ENCODE results near the gene CADM1. TPM values are rescaled to one million over a fixed set of nuclear protein-coding genes. Genes with fewer than 3 reads are reported as not detected.

The CADM1 gene
- total RNA-seq, 2 experiments from 2014 or later, result 59.7 to 89.7 TPM

GRCh38 chr11:115124786-115125185 lies 379.4 kb downstream of the CADM1 start:
- no peak overlapping the region for H2AFZ ChIP-seq (ENCODE audit: low read length)

DNA sequence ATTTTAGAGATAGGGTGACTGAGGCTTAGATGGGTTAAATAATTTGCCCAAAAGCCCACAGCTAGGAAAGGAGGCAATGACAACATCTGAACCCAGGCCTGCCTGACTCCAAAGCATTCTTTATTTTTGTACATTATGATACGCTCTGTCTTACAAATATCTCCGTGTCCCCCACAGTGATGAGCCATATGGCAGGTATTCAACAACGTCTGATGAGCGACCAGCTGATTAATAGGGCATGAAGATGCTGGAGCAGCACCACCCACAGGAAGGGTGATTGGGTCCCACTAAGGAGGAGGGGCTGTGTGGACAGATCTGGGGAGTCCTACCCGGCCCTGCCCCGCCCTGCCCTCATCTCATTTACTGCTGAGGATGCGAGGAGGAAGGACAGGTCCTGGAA lies 380.6 kb downstream of the CADM1 start:
- no peak overlapping the region for H2AFZ ChIP-seq (ENCODE audit: low read length)
- no peaks in the 10 kb centered on the region for H3K9me2 ChIP-seq (ENCODE audit: insufficient read depth, low read length)
- no TSS peak for BruUV-seq (replicated peaks)
- H3K27ac ChIP-seq (ENCODE audit: low read depth, low read length, poor library complexity, severe bottlenecking), result no peak overlapping the region
- intact Hi-C loops (cut with micrococcal nuclease; ENCODE audit: unreplicated experiment), result no loop called here
- no peaks in the 10 kb centered on the region for H4K20me1 ChIP-seq (ENCODE audit: insufficient read depth, low read length)
- H3K4me3 ChIP-seq (ENCODE audit: low read depth, low read length, poor library complexity, severe bottlenecking), result no peak overlapping the region
- H3K79me2 ChIP-seq (ENCODE audit: insufficient read depth, low read depth, low read length), result no peaks in the 10 kb centered on the region
- POLR2A ChIA-PET, result no interaction called here
- H3K36me3 ChIP-seq (ENCODE audit: insufficient read depth, low read length), result no peaks in the 10 kb centered on the region
- no peaks in the 10 kb centered on the region for H3K4me1 ChIP-seq (ENCODE audit: insufficient read depth, low read length, poor library complexity, severe bottlenecking)
- TF ChIP-seq EZH2phosphoT487 (IDR thresholded peaks at IDR 0.05; ENCODE audit: borderline replicate concordance, low read depth, low read length) (no peak), CTCF (conservative IDR thresholded peaks at IDR 0.05; ENCODE audit: low read length) (no peak)
- no peak for DNase-seq (ENCODE audit: low spot score)
- H3K9me3 ChIP-seq (ENCODE audit: low read length), result no peaks in the 10 kb centered on the region
- CTCF ChIA-PET (ENCODE audit: unreplicated experiment), result no interaction called here
- H3K4me2 ChIP-seq (ENCODE audit: low read length), result no peak overlapping the region

More at GRCh38 chr11:115124786-115125185, 379.4 kb downstream of the CADM1 start:
- H3K27ac ChIP-seq (ENCODE audit: low read depth, low read length, poor library complexity, severe bottlenecking), result no peak overlapping the region
- no peaks in the 10 kb centered on the region for H3K9me2 ChIP-seq (ENCODE audit: insufficient read depth, low read length)
- H3K4me2 ChIP-seq (ENCODE audit: low read length), result no peak overlapping the region
- ChIA-PET POLR2A (no interaction called here), CTCF (ENCODE audit: unreplicated experiment) (no interaction called here)
- no peaks in the 10 kb centered on the region for H3K36me3 ChIP-seq (ENCODE audit: insufficient read depth, low read length)
- no peaks in the 10 kb centered on the region for H4K20me1 ChIP-seq (ENCODE audit: insufficient read depth, low read length)
- no peaks in the 10 kb centered on the region for H3K79me2 ChIP-seq (ENCODE audit: insufficient read depth, low read depth, low read length)
- no peak for DNase-seq (ENCODE audit: low spot score)
- TF ChIP-seq EZH2phosphoT487 (IDR thresholded peaks at IDR 0.05; ENCODE audit: borderline replicate concordance, low read depth, low read length) (no peak), CTCF (conservative IDR thresholded peaks at IDR 0.05; ENCODE audit: low read length) (no peak)
- H3K4me1 ChIP-seq (ENCODE audit: insufficient read depth, low read length, poor library complexity, severe bottlenecking), result no peaks in the 10 kb centered on the region
- intact Hi-C loops (cut with micrococcal nuclease; ENCODE audit: unreplicated experiment), result no loop called here
- no peaks in the 10 kb centered on the region for H3K9me3 ChIP-seq (ENCODE audit: low read length)
- H3K4me3 ChIP-seq (ENCODE audit: low read depth, low read length, poor library complexity, severe bottlenecking), result no peak overlapping the region
- BruUV-seq (replicated peaks), result no TSS peak

- H3K4me3 ChIP-seq (ENCODE audit: low read depth, low read length, poor library complexity, severe bottlenecking), result no peak overlapping the region
- no peak overlapping the region for H3K4me2 ChIP-seq (ENCODE audit: low read length)
- TF ChIP-seq EZH2phosphoT487 (IDR thresholded peaks at IDR 0.05; ENCODE audit: borderline replicate concordance, low read depth, low read length), result no peak
- no peak for TF ChIP-seq CTCF (conservative IDR thresholded peaks at IDR 0.05; ENCODE audit: low read length)
- no peak overlapping the region for H2AFZ ChIP-seq (ENCODE audit: low read length)
- intact Hi-C loops (cut with micrococcal nuclease; ENCODE audit: unreplicated experiment), result no loop called here
- H4K20me1 ChIP-seq (ENCODE audit: insufficient read depth, low read length), result no peaks in the 10 kb centered on the region
- POLR2A ChIA-PET, result interaction anchor here (0.7 kb wide), 1 partner anchor 102 kb away, joined by 3 read pairs; no protein-coding TSS in a partner anchor
- no peaks in the 10 kb centered on the region for H3K4me1 ChIP-seq (ENCODE audit: insufficient read depth, low read length, poor library complexity, severe bottlenecking)
- CTCF ChIA-PET (ENCODE audit: unreplicated experiment), result no interaction called here
- H3K27ac ChIP-seq (ENCODE audit: low read depth, low read length, poor library complexity, severe bottlenecking), result no peak overlapping the region
- no peaks in the 10 kb centered on the region for H3K9me3 ChIP-seq (ENCODE audit: low read length)
- no peaks in the 10 kb centered on the region for H3K9me2 ChIP-seq (ENCODE audit: insufficient read depth, low read length)
- no peak for DNase-seq (ENCODE audit: low spot score)
- H3K36me3 ChIP-seq (ENCODE audit: insufficient read depth, low read length), result no peaks in the 10 kb centered on the region
- no peaks in the 10 kb centered on the region for H3K79me2 ChIP-seq (ENCODE audit: insufficient read depth, low read depth, low read length)
- no TSS peak for BruUV-seq (replicated peaks)
These were observed 381.9 kb downstream of the CADM1 start for GRCh38 chr11:115122274-115122673.

Small RNAs within 50 kb of the gene (small RNA-seq; reads per million reads assigned to genes)
- gene RF01293, result not detected
